Natural killer cell (primary cell): Measurements from ENCODE around the gene ADCY2. TPM values are rescaled to one million over a fixed set of nuclear protein-coding genes. Genes with fewer than 3 reads are reported as not detected.

ENCODE experiments used
- ATAC-seq, 3 donors: fragments of 150-1000 bp in 2 of 3; fragments of 200-7000 bp in 1 of 3; cut with Tn5 transposase; 1 replicate in 1 of 3; 2 replicates in 2 of 3; pipeline ENCODE4 v1.10.0; 2021; ENCODE audit warnings: mild to moderate bottlenecking in 2 of 3, moderate library complexity in 2 of 3
- DNase-seq, 2 donors: peaks; one replicate each; pipeline versions ENCODE4 v3.0.0 to v3.0.0-alpha.2; 2013 to 2021; ENCODE audit warnings: mixed read lengths in 1 of 2
- H3K27ac ChIP-seq: one replicate; pipeline ENCODE4 v1.5.1; 2013; ENCODE audit warnings: mild to moderate bottlenecking, low read length
- H3K27me3 ChIP-seq: one replicate; pipeline ENCODE4 v1.6.1; 2013; ENCODE audit warnings: low read length; ENCODE audit not compliant: control insufficient read depth, insufficient read depth
- H3K36me3 ChIP-seq: one replicate; pipeline ENCODE4 v1.6.1; 2013; ENCODE audit warnings: low read length; ENCODE audit not compliant: control insufficient read depth, insufficient read depth
- H3K4me1 ChIP-seq: one replicate; pipeline ENCODE4 v1.6.1; 2013; ENCODE audit warnings: low read length; ENCODE audit not compliant: control insufficient read depth, insufficient read depth
- H3K4me3 ChIP-seq: one replicate; pipeline ENCODE4 v1.5.1; 2013; ENCODE audit warnings: low read length
- H3K9me3 ChIP-seq: one replicate; pipeline ENCODE4 v1.6.1; 2013; ENCODE audit warnings: low read length; ENCODE audit not compliant: control insufficient read depth, insufficient read depth
- H3K27ac Mint-ChIP-seq, 2 donors: one replicate each; pipeline ENCODE4 v1.8.0; 2022; ENCODE audit warnings: mild to moderate bottlenecking in 2 of 2, mixed read lengths in 2 of 2, moderate library complexity in 1 of 2
- H3K27me3 Mint-ChIP-seq, 2 donors: one replicate each; pipeline ENCODE4 v1.8.0; 2022; ENCODE audit warnings: low read depth in 2 of 2, mixed read lengths in 2 of 2
- H3K36me3 Mint-ChIP-seq: one replicate; pipeline ENCODE4 v1.8.0; 2022; ENCODE audit warnings: mixed read lengths
- H3K4me1 Mint-ChIP-seq, 2 donors: one replicate each; pipeline ENCODE4 v1.8.0; 2022; ENCODE audit warnings: mixed read lengths in 2 of 2
- H3K4me3 Mint-ChIP-seq: one replicate; pipeline ENCODE4 v1.8.0; 2022; ENCODE audit warnings: mild to moderate bottlenecking, moderate library complexity, mixed read lengths
- H3K9me3 Mint-ChIP-seq, 2 donors: one replicate each; pipeline ENCODE4 v1.8.0; 2022; ENCODE audit warnings: mixed read lengths in 2 of 2
- CTCF ChIP-seq: fragments of 200-600 bp; IDR thresholded peaks from one replicate; pipeline ENCODE4 v1.8.0; 2022; ENCODE audit warnings: antibody characterized with exemption
- WGBS: methylation state at CpG from one replicate; pipeline ENCODE4 v1.1.7; 2013; ENCODE audit warnings: missing lambda C conversion rate; ENCODE audit not compliant: insufficient coverage; 5-methylcytosine and 5-hydroxymethylcytosine counted together
- intact Hi-C: fragments of 100-400 bp; cut with micrococcal nuclease; formaldehyde crosslinking; loops from one replicate; pipeline ENCODE4 v1.14.2; 2022
- total RNA-seq, 4 donors: library from RNA; stranded (reverse); fragments of 120-200 nt in 1 of 4; gene quantifications; one replicate each; pipeline versions ENCODE4 v1.2.3 to v1.2.4, GENCODE V29; 2013 to 2022

ADCY2 gene
- total RNA-seq, 3 donors from 2014 or later (not counting 1 experiment from before 2014, with no cell fraction given) = not detected

- Mint-ChIP-seq H3K27ac (no peak overlapping the region), H3K27me3 (no peaks in the 10 kb centered on the region), H3K9me3 (peaks cover 0 to 9% of the 10 kb centered on the region in 2 donors), H3K4me3 (no peak overlapping the region), H3K4me1 (no peaks in the 10 kb centered on the region), H3K36me3 (no peaks in the 10 kb centered on the region)
- Histone ChIP-seq H3K9me3 (no peaks in the 10 kb centered on the region), H3K36me3 (no peaks in the 10 kb centered on the region), H3K4me3 (no peak overlapping the region), H3K27ac (no peak overlapping the region), H3K27me3 (no peaks in the 10 kb centered on the region), H3K4me1 (no peaks in the 10 kb centered on the region)
- TF ChIP-seq CTCF = no peak
- 92% methylated on average over 9 of the region's 9 CpGs for WGBS
- intact Hi-C loops = no loop called here
- ATAC-seq (no peak), DNase-seq (no peak)
Observed at GRCh38 chr5:7503564-7503963, 107.6 kb downstream of the ADCY2 start.

- ATAC-seq (no peak), DNase-seq (no peak)
- Mint-ChIP-seq H3K9me3 (peaks cover 9 to 10% of the 10 kb centered on the region in 2 donors), H3K4me1 (no peaks in the 10 kb centered on the region), H3K4me3 (no peak overlapping the region), H3K27me3 (no peaks in the 10 kb centered on the region), H3K36me3 (no peaks in the 10 kb centered on the region), H3K27ac (no peak overlapping the region)
- H3K27ac ChIP-seq = no peak overlapping the region
- H3K4me3 ChIP-seq = no peak overlapping the region
- H3K27me3 ChIP-seq = no peaks in the 10 kb centered on the region
- intact Hi-C loops = no loop called here
- 81% methylated on average over 3 of the region's 3 CpGs for WGBS
- H3K4me1 ChIP-seq = no peaks in the 10 kb centered on the region
- TF ChIP-seq CTCF = no peak
- H3K9me3 ChIP-seq = no peaks in the 10 kb centered on the region
- H3K36me3 ChIP-seq = no peaks in the 10 kb centered on the region
Observed at GRCh38 chr5:7515284-7515914, 119.5 kb downstream of the ADCY2 start.

- no peak for ATAC-seq
- Mint-ChIP-seq H3K4me3 (no peak overlapping the region), H3K9me3 (peaks cover 9 to 12% of the 10 kb centered on the region in 2 donors), H3K27ac (no peak overlapping the region), H3K4me1 (no peaks in the 10 kb centered on the region), H3K27me3 (no peaks in the 10 kb centered on the region), H3K36me3 (no peaks in the 10 kb centered on the region)
- intact Hi-C loops = no loop called here
- Histone ChIP-seq H3K9me3 (no peaks in the 10 kb centered on the region), H3K36me3 (no peaks in the 10 kb centered on the region), H3K4me1 (no peaks in the 10 kb centered on the region), H3K27ac (no peak overlapping the region), H3K4me3 (no peak overlapping the region), H3K27me3 (no peaks in the 10 kb centered on the region)
- TF ChIP-seq CTCF = no peak
- no peak for DNase-seq
- WGBS = 82% methylated on average over 1 of the region's 2 CpGs
Observed at GRCh38 chr5:7516253-7516652, 120.3 kb downstream of the ADCY2 start.

DNA sequence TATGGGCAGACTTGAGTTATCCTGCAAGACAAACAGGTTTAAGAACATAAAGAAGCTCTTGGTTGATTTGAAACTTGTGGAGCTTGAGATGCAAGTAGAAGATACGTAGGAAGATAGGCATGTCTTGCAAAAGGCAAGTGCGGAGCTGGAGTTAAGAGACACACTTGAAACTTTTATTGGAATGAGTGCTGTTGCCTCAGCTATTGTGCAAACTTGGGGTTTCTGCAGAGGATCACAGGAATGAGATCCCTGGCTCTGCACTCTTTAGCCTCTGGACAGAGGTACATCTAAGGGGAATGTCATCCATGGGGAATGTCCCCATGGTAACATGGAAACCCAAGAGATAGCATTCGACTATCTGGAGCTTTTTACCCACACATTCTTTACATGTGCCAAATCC lies 121.1 kb downstream of the ADCY2 start:
- TF ChIP-seq CTCF = no peak

More for the DNA sequence above, 121.1 kb downstream of the ADCY2 start:
- H3K27ac ChIP-seq = no peak overlapping the region
- H3K9me3 Mint-ChIP-seq = peaks cover 9 to 12% of the 10 kb centered on the region in 2 donors
- H3K36me3 ChIP-seq = no peaks in the 10 kb centered on the region
- no peaks in the 10 kb centered on the region for H3K9me3 ChIP-seq
- H3K27me3 Mint-ChIP-seq = no peaks in the 10 kb centered on the region
- no peaks in the 10 kb centered on the region for H3K27me3 ChIP-seq
- intact Hi-C loops = no loop called here
- H3K4me3 ChIP-seq = no peak overlapping the region
- H3K4me1 ChIP-seq = no peaks in the 10 kb centered on the region
- 80% methylated on average over 3 of the region's 3 CpGs for WGBS
- no peak overlapping the region for H3K4me3 Mint-ChIP-seq
- ATAC-seq (no peak), DNase-seq (no peak)
- no peaks in the 10 kb centered on the region for H3K36me3 Mint-ChIP-seq
- no peak overlapping the region for H3K27ac Mint-ChIP-seq
- no peaks in the 10 kb centered on the region for H3K4me1 Mint-ChIP-seq
